K562 (cell line): ENCODE data around the gene PNPO. TPM values are rescaled to one million over a fixed set of nuclear protein-coding genes. Genes with fewer than 3 reads are reported as not detected.

ENCODE experiments used
- BCOR ChIP-seq: fragments of 450-650 bp; IDR thresholded peaks from 2 replicates; pipeline ENCODE4 v1.6.1; 2016
- BRF2 ChIP-seq: IDR thresholded peaks from 3 replicates; pipeline ENCODE4 v1.6.1; 2011; ENCODE audit warnings: borderline replicate concordance, mild to moderate bottlenecking; ENCODE audit not compliant: insufficient read length, insufficient read depth
- CUX1 ChIP-seq: fragments of 200-800 bp; sonication (Bioruptor generic); IDR thresholded peaks from 2 replicates; pipeline ENCODE4 v1.6.1; 2016; ENCODE audit warnings: missing genetic modification characterization, missing compliant biosample characterization
- FOS ChIP-seq: IDR thresholded peaks from 3 replicates; pipeline ENCODE4 v1.6.1; 2011; ENCODE audit not compliant: insufficient read length; ENCODE audit errors: extremely low read depth
- NR4A1 ChIP-seq, 2 experiments: fragments of 250-450 bp in 1 of 2; fragments of 450-650 bp in 1 of 2; sonication (Bioruptor Pico) in 1 of 2; IDR thresholded peaks; 2 replicates each; pipeline versions ENCODE4 v1.4.0 to v1.6.1; 2016 to 2020; ENCODE audit warnings: mild to moderate bottlenecking in 2 of 2, missing compliant biosample characterization in 1 of 2, missing genetic modification characterization in 1 of 2, moderate library complexity in 1 of 2
- PML ChIP-seq: IDR thresholded peaks from 2 replicates; pipeline ENCODE4 v1.6.1; 2012; ENCODE audit warnings: low read length, inconsistent platforms
- SMARCA4 ChIP-seq: fragments of 450-650 bp; IDR thresholded peaks from 2 replicates; pipeline ENCODE4 v1.6.1; 2016
- SRF ChIP-seq, 2 experiments: fragments of 250-450, 450-650 bp in 1 of 2; sonication (Bioruptor Pico) in 1 of 2; sonication (generic) in 1 of 2; formaldehyde crosslinking; IDR thresholded peaks; 2 replicates each; pipeline versions ENCODE4 v1.5.0 to v1.5.1; 2020 to 2022; ENCODE audit warnings: mild to moderate bottlenecking in 1 of 2, missing genetic modification reagents in 1 of 2
- TBL1XR1 ChIP-seq, 2 experiments: IDR thresholded peaks; 2 replicates each; pipeline ENCODE4 v1.6.1; 2012; ENCODE audit warnings: improper control_type of control experiment in 2 of 2, low read length in 2 of 2, mild to moderate bottlenecking in 1 of 2
- TEAD4 ChIP-seq, 2 experiments: sonication (generic) in 1 of 2; formaldehyde crosslinking in 1 of 2; IDR thresholded peaks; 2 replicates each; pipeline versions ENCODE4 v1.6.1 to v1.8.0; 2012 to 2022; ENCODE audit warnings: borderline replicate concordance in 1 of 2, inconsistent platforms in 1 of 2, low read length in 1 of 2, mild to moderate bottlenecking in 1 of 2, missing genetic modification reagents in 1 of 2
- YBX1 ChIP-seq: fragments of 450-650 bp; IDR thresholded peaks from 2 replicates; pipeline ENCODE4 v1.7.1; 2016; ENCODE audit warnings: mild to moderate bottlenecking
- ZNF830 ChIP-seq: fragments of 250-450 bp; sonication (Bioruptor Pico); IDR thresholded peaks from 2 replicates; pipeline ENCODE4 v1.5.0; 2021; ENCODE audit warnings: mild to moderate bottlenecking
- polyA plus RNA-seq, 8 experiments: library from polyadenylated mRNA; depleted of rRNA in 4 of 8; stranded (reverse) in 5 of 8; unstranded in 3 of 8; fragments of >200 nt; fragmentation: Nextera tagmentation in 2 of 8; fragmentation: Illumina TruSeq in 1 of 8; extraction: Ambion mirVana in 2 of 8; extraction: Trizol in 1 of 8; gene quantifications; 2 replicates each; pipeline versions ENCODE4 v1.2.1 to v1.2.3, GENCODE V29; 2011 to 2014; ENCODE audit warnings: inconsistent platforms in 1 of 8, missing spikeins in 1 of 8
- total RNA-seq, 7 experiments: library from RNA; depleted of rRNA in 6 of 7; stranded (reverse); fragments of >200 nt in 6 of 7; fragmentation: Illumina TruSeq in 2 of 7; extraction: Trizol in 2 of 7; gene quantifications; 2 replicates each; pipeline versions ENCODE4 v1.2.1 to v1.2.3, GENCODE V29; 2011 to 2021; ENCODE audit warnings: low replicate concordance in 1 of 7
- TF ChIP-seq, protein P1 (sequence below), 2 experiments: fragments of 450-650 bp; formaldehyde crosslinking in 1 of 2; IDR thresholded peaks; 2 replicates each; pipeline versions ENCODE4 v1.4.0 to v1.6.1; 2014 to 2020; ENCODE audit warnings: mild to moderate bottlenecking in 2 of 2, borderline replicate concordance in 1 of 2, low read depth in 1 of 2

PNPO gene
- total and polyA plus RNA-seq, 9 of the 15 experiments (the other 6 are each of a cell fraction or from before 2014, with no cell fraction given), result 16.6 to 39.0 (median 27.4) TPM

DNA sequence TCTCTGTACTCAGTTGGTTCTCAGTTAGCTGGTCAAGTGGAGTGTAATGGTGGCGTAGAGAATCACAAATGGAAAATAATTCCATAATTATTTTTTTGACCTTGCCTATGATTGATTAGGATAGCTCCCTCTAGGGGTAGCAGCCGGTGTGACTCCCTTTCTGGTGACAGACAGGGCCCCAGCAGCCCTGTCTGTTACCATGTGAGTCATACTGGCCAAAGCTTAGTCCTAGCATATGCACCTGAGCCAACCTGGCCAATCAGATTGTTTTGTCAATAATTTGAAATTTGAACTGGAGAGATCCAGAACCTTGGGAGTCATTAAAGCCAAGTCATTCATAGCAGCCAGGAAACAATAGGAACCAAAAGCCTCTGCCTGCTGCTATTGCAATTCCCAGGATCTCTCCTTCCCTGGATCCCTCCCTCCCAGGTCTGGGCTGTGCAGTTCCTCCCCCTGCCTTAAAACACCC, 5.6 kb downstream of the PNPO start (continued):
- TF ChIP-seq, protein P1, sequence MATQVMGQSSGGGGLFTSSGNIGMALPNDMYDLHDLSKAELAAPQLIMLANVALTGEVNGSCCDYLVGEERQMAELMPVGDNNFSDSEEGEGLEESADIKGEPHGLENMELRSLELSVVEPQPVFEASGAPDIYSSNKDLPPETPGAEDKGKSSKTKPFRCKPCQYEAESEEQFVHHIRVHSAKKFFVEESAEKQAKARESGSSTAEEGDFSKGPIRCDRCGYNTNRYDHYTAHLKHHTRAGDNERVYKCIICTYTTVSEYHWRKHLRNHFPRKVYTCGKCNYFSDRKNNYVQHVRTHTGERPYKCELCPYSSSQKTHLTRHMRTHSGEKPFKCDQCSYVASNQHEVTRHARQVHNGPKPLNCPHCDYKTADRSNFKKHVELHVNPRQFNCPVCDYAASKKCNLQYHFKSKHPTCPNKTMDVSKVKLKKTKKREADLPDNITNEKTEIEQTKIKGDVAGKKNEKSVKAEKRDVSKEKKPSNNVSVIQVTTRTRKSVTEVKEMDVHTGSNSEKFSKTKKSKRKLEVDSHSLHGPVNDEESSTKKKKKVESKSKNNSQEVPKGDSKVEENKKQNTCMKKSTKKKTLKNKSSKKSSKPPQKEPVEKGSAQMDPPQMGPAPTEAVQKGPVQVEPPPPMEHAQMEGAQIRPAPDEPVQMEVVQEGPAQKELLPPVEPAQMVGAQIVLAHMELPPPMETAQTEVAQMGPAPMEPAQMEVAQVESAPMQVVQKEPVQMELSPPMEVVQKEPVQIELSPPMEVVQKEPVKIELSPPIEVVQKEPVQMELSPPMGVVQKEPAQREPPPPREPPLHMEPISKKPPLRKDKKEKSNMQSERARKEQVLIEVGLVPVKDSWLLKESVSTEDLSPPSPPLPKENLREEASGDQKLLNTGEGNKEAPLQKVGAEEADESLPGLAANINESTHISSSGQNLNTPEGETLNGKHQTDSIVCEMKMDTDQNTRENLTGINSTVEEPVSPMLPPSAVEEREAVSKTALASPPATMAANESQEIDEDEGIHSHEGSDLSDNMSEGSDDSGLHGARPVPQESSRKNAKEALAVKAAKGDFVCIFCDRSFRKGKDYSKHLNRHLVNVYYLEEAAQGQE (IDR thresholded peaks at IDR 0.05; ENCODE audit: borderline replicate concordance), result peak; percentile 73
- TF ChIP-seq, protein P1 (CRISPR knock-in tag; IDR thresholded peaks at IDR 0.05; ENCODE audit: low read depth), result no peak
- TF ChIP-seq YBX1, result no peak
- no peak for TF ChIP-seq BCOR
- TF ChIP-seq PML, result no peak
- TF ChIP-seq SMARCA4, result no peak
- no peak; the same call in 1 of the 2 replicates for TF ChIP-seq TEAD4 (IDR thresholded peaks at IDR 0.05; ENCODE audit: low read length)
- no peak for TF ChIP-seq TEAD4 (CRISPR knock-in tag; IDR thresholded peaks at IDR 0.05; ENCODE audit: borderline replicate concordance)
- 0 out of 4 replicates have a peak, but pooled peaks of 1 of the 2 experiments have one; percentile 30 for TF ChIP-seq SRF (CRISPR knock-in tag; IDR thresholded peaks at IDR 0.05)
- TF ChIP-seq BRF2, result no peak
- no peak for TF ChIP-seq TBL1XR1 (IDR thresholded peaks at IDR 0.05; ENCODE audit: low read length in 2 of 2)
- TF ChIP-seq NR4A1 (CRISPR knock-in tag; IDR thresholded peaks at IDR 0.05), result no peak
- no peak for TF ChIP-seq NR4A1 (tag; IDR thresholded peaks at IDR 0.05)
- TF ChIP-seq CUX1 (CRISPR knock-in tag), result no peak
- peak; percentile 31 for TF ChIP-seq FOS
- TF ChIP-seq ZNF830 (CRISPR knock-in tag), result no peak
